Measurements from ENCODE around the gene GFRA4. TPM values are rescaled to one million over a fixed set of nuclear protein-coding genes. Genes with fewer than 3 reads are reported as not detected.

The GFRA4 gene
- total and polyA plus RNA-seq, 4 donors: not detected

- no peaks in the 10 kb centered on the region for H3K9me3 ChIP-seq (ENCODE audit: control insufficient read depth in 4 of 4, insufficient read depth in 3 of 4, low read length in 3 of 4)
- H3K27me3 ChIP-seq (ENCODE audit: control insufficient read depth in 3 of 3, insufficient read depth in 3 of 3, low read length in 2 of 3): no peaks in the 10 kb centered on the region
- ATAC-seq (ENCODE audit: insufficient read depth, low FRiP score) (no peak), DNase-seq (no peak)
- no peak overlapping the region for H3K27ac ChIP-seq (ENCODE audit: low read depth in 1 of 2, low read length in 1 of 2)
- WGBS, 2 donors: 80 to 85% methylated on average over 10 of the region's 10 CpGs
- no peak overlapping the region for H3K9ac ChIP-seq (ENCODE audit: insufficient read depth in 1 of 2, low read length in 2 of 2)
- H3K4me3 ChIP-seq: no peak overlapping the region
- no peak for TF ChIP-seq CTCF (IDR thresholded peaks at IDR 0.05; ENCODE audit: control extremely low read depth, extremely low read depth)
- H3K4me1 ChIP-seq (ENCODE audit: control insufficient read depth in 5 of 5, insufficient read depth in 5 of 5, low read length in 5 of 5): peaks cover 0 to 11% (median 0%) of the 10 kb centered on the region in 5 donors
- H3K36me3 ChIP-seq (ENCODE audit: control insufficient read depth in 4 of 4, insufficient read depth in 4 of 4, low read length in 4 of 4): no peaks in the 10 kb centered on the region
Measured at GRCh38 chr20:3706774-3707507, 43.7 kb upstream of the GFRA4 start.

- Histone ChIP-seq H3K27me3 (ENCODE audit: control insufficient read depth in 3 of 3, insufficient read depth in 3 of 3, low read length in 2 of 3) (no peaks in the 10 kb centered on the region), H3K4me1 (ENCODE audit: control insufficient read depth in 5 of 5, insufficient read depth in 5 of 5, low read length in 5 of 5) (peaks cover 0 to 7% (median 0%) of the 10 kb centered on the region in 5 donors), H3K4me3 (no peak overlapping the region), H3K9ac (ENCODE audit: insufficient read depth in 1 of 2, low read length in 2 of 2) (no peak overlapping the region), H3K9me3 (ENCODE audit: control insufficient read depth in 4 of 4, insufficient read depth in 3 of 4, low read length in 3 of 4) (no peaks in the 10 kb centered on the region), H3K27ac (ENCODE audit: low read depth in 1 of 2, low read length in 1 of 2) (no peak overlapping the region), H3K36me3 (ENCODE audit: control insufficient read depth in 4 of 4, insufficient read depth in 4 of 4, low read length in 4 of 4) (no peaks in the 10 kb centered on the region)
- DNase-seq (no peak), ATAC-seq (ENCODE audit: insufficient read depth, low FRiP score) (no peak)
- no peak for TF ChIP-seq CTCF (IDR thresholded peaks at IDR 0.05; ENCODE audit: control extremely low read depth, extremely low read depth)
- 95 to 97% methylated on average over 31 of the region's 31 CpGs for WGBS, 2 donors
Measured at GRCh38 chr20:3705970-3706739, 43.0 kb upstream of the GFRA4 start.

- Histone ChIP-seq H3K27me3 (ENCODE audit: control insufficient read depth in 3 of 3, insufficient read depth in 3 of 3, low read length in 2 of 3) (no peaks in the 10 kb centered on the region), H3K27ac (ENCODE audit: low read depth in 1 of 2, low read length in 1 of 2) (no peak overlapping the region), H3K4me3 (no peak overlapping the region), H3K9ac (ENCODE audit: insufficient read depth in 1 of 2, low read length in 2 of 2) (no peak overlapping the region), H3K36me3 (ENCODE audit: control insufficient read depth in 4 of 4, insufficient read depth in 4 of 4, low read length in 4 of 4) (no peaks in the 10 kb centered on the region), H3K4me1 (ENCODE audit: control insufficient read depth in 5 of 5, insufficient read depth in 5 of 5, low read length in 5 of 5) (peaks cover 0 to 4% (median 0%) of the 10 kb centered on the region in 5 donors), H3K9me3 (ENCODE audit: control insufficient read depth in 4 of 4, insufficient read depth in 3 of 4, low read length in 3 of 4) (no peaks in the 10 kb centered on the region)
- 84 to 87% methylated on average over 14 of the region's 14 CpGs for WGBS, 2 donors
- ATAC-seq (ENCODE audit: insufficient read depth, low FRiP score) (no peak), DNase-seq (no peak)
- no peak for TF ChIP-seq CTCF (IDR thresholded peaks at IDR 0.05; ENCODE audit: control extremely low read depth, extremely low read depth)
Measured at GRCh38 chr20:3705491-3705969, 42.3 kb upstream of the GFRA4 start.

Measured in lung (tissue), 12 donors.